ENCODE measurements around the gene POP4.

The POP4 gene

DNA sequence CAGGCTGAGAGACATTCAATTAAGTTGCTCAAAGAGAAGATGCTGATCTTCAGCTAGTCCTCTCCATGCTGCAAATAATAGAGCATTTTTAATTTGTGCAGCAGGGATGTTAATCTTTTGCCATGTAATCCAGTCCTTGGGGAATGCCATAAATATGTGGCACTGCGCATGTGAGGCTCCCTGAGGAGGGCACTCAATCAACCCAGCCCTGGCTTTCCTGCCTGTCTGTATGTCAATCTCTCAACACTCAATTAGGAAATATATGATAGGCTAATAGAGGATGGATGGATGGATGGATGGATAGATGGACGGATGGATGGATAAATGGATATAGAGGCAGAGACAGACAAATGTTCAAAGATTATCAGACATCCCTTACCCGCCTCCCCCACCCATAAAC lies 31.6 kb upstream of the POP4 start:
- no peak overlapping the region for H3K27ac ChIP-seq (ENCODE audit: low read length)
- no peaks in the 10 kb centered on the region for H4K20me1 ChIP-seq (ENCODE audit: insufficient read depth, low read length)
- no peaks in the 10 kb centered on the region for H3F3A ChIP-seq (ENCODE audit: insufficient read depth, low read length)
- no peak overlapping the region for H3K9ac ChIP-seq (ENCODE audit: low read length)
- H3K4me2 ChIP-seq (ENCODE audit: low read depth, low read length): no peak overlapping the region
- H3K9me3 ChIP-seq (replicated peaks; ENCODE audit: insufficient read depth, low read length): no peaks in the 10 kb centered on the region
- no peaks in the 10 kb centered on the region for H3K36me3 ChIP-seq (replicated peaks; ENCODE audit: insufficient read depth, low read length)
- H3K4me1 ChIP-seq (ENCODE audit: low read length): no peaks in the 10 kb centered on the region
- H3K9me2 ChIP-seq (replicated peaks; ENCODE audit: insufficient read depth, low read length): no peaks in the 10 kb centered on the region
- no peaks in the 10 kb centered on the region for H3K79me2 ChIP-seq (ENCODE audit: low read length)
- TF ChIP-seq EZH2 (optimal IDR thresholded peaks at IDR 0.05; ENCODE audit: low read depth, low read length) (no peak), EZH2phosphoT487 (IDR thresholded peaks at IDR 0.05; ENCODE audit: low read length) (no peak)
- TF ChIP-seq, protein P1, sequence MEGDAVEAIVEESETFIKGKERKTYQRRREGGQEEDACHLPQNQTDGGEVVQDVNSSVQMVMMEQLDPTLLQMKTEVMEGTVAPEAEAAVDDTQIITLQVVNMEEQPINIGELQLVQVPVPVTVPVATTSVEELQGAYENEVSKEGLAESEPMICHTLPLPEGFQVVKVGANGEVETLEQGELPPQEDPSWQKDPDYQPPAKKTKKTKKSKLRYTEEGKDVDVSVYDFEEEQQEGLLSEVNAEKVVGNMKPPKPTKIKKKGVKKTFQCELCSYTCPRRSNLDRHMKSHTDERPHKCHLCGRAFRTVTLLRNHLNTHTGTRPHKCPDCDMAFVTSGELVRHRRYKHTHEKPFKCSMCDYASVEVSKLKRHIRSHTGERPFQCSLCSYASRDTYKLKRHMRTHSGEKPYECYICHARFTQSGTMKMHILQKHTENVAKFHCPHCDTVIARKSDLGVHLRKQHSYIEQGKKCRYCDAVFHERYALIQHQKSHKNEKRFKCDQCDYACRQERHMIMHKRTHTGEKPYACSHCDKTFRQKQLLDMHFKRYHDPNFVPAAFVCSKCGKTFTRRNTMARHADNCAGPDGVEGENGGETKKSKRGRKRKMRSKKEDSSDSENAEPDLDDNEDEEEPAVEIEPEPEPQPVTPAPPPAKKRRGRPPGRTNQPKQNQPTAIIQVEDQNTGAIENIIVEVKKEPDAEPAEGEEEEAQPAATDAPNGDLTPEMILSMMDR (IDR thresholded peaks at IDR 0.05; ENCODE audit: low read length): no peak
- DNase-seq: no peak
- H3K27me3 ChIP-seq (replicated peaks; ENCODE audit: insufficient read depth, low read length): peaks cover 83% of the 10 kb centered on the region
- no peak overlapping the region for H3K4me3 ChIP-seq (ENCODE audit: low read length)
- H2AFZ ChIP-seq (ENCODE audit: low read length): no peak overlapping the region

DNA sequence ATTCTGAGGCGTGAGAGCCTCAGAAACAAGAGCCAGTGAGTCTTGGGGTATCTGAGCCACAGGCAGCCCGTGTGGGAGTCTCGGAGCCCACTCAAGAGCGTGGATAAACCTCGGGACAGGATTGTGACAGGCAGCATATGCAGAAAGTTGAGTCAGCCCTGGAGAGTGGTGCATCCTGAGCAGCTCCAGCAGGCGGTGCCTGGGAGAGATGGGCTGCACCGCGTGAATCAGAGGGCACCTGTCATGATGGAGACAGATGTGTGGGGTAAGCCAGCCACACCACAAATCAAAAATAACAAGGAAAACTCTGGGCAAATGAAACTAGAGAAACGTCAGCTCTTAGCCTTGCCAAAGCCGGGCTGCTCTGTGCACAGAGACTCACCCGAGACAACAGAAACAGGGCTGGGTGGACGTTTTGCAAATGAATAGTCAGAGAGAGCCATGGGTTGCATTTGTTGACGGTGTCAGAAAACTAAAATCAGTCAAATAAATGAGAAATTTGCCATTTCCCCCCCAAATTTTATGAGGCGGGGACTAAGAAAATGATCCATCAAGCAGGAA lies 30.0 kb upstream of the POP4 start:
- H3K27me3 ChIP-seq (replicated peaks; ENCODE audit: insufficient read depth, low read length): peaks cover 80% of the 10 kb centered on the region
- H3K9me3 ChIP-seq (replicated peaks; ENCODE audit: insufficient read depth, low read length): no peaks in the 10 kb centered on the region
- no peaks in the 10 kb centered on the region for H3K36me3 ChIP-seq (replicated peaks; ENCODE audit: insufficient read depth, low read length)
- no peaks in the 10 kb centered on the region for H3K9me2 ChIP-seq (replicated peaks; ENCODE audit: insufficient read depth, low read length)
- H2AFZ ChIP-seq (ENCODE audit: low read length): no peak overlapping the region
- no peak overlapping the region for H3K9ac ChIP-seq (ENCODE audit: low read length)
- H3K4me2 ChIP-seq (ENCODE audit: low read depth, low read length): peak overlapping the region; percentile 8; the same call in 1 of the 2 replicates
- H3K27ac ChIP-seq (ENCODE audit: low read length): no peak overlapping the region
- H3K79me2 ChIP-seq (ENCODE audit: low read length): no peaks in the 10 kb centered on the region
- no peaks in the 10 kb centered on the region for H4K20me1 ChIP-seq (ENCODE audit: insufficient read depth, low read length)
- no peak for DNase-seq
- no peaks in the 10 kb centered on the region for H3K4me1 ChIP-seq (ENCODE audit: low read length)
- no peaks in the 10 kb centered on the region for H3F3A ChIP-seq (ENCODE audit: insufficient read depth, low read length)
- H3K4me3 ChIP-seq (ENCODE audit: low read length): no peak overlapping the region
- TF ChIP-seq EZH2 (optimal IDR thresholded peaks at IDR 0.05; ENCODE audit: low read depth, low read length) (no peak), EZH2phosphoT487 (IDR thresholded peaks at IDR 0.05; ENCODE audit: low read length) (no peak)
- TF ChIP-seq, protein P1 (IDR thresholded peaks at IDR 0.05; ENCODE audit: low read length): no peak

DNA sequence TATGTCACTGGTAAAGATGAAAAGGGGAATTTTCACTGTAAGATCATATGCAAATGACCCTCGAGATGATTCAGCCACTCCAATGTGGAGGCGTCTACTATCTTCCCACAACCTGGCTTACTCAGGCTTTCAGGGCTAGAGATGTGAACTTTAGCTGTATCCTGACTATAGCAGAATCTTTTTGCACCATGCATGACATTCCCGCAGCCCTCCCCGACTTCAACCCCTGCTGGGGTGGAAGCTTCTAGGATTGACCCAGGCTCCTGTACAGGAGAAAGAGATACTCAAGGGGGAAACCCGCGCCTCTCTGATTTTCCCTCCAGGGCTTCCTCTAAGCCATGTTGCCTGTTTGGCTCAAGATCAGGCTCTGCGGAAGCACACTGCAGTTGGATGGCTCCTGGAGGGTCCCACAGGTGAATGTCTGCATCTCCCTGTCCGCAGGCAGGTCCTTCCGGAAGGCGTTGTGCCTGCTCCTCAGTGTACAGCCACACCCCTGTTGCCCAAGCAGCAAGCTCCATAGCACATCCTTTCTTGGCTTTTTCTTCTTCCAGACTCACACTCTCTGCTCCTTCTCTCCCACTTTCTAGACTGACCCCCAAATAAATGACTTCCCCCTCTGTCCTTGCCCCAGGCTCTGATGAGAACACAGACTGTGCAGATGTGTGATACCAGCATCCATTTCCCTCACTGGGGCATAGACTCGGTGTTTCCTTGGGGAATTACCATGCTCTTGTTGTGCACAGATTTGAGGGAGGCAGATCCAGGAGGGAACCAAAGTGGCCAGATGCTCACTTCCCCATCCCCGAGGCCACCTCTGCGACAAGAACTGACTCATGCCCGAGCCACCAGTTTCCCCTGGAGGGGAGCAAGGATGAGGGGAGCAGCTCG lies 29.1 kb upstream of the POP4 start:
- Histone ChIP-seq H3K79me2 (ENCODE audit: low read length) (no peaks in the 10 kb centered on the region), H3K9ac (ENCODE audit: low read length) (no peak overlapping the region), H3K9me3 (replicated peaks; ENCODE audit: insufficient read depth, low read length) (no peaks in the 10 kb centered on the region), H2AFZ (ENCODE audit: low read length) (no peak overlapping the region), H3K27ac (ENCODE audit: low read length) (no peak overlapping the region), H3K4me3 (ENCODE audit: low read length) (no peak overlapping the region), H3F3A (ENCODE audit: insufficient read depth, low read length) (no peaks in the 10 kb centered on the region), H3K4me2 (ENCODE audit: low read depth, low read length) (peak overlapping the region; percentile 8; the same call in 1 of the 2 replicates), H3K36me3 (replicated peaks; ENCODE audit: insufficient read depth, low read length) (no peaks in the 10 kb centered on the region), H3K4me1 (ENCODE audit: low read length) (no peaks in the 10 kb centered on the region), H4K20me1 (ENCODE audit: insufficient read depth, low read length) (no peaks in the 10 kb centered on the region), H3K9me2 (replicated peaks; ENCODE audit: insufficient read depth, low read length) (no peaks in the 10 kb centered on the region), H3K27me3 (replicated peaks; ENCODE audit: insufficient read depth, low read length) (peaks cover 73% of the 10 kb centered on the region)
- DNase-seq: no peak
- TF ChIP-seq, protein P1 (IDR thresholded peaks at IDR 0.05; ENCODE audit: low read length): no peak
- TF ChIP-seq EZH2phosphoT487 (IDR thresholded peaks at IDR 0.05; ENCODE audit: low read length) (no peak), EZH2 (optimal IDR thresholded peaks at IDR 0.05; ENCODE audit: low read depth, low read length) (no peak)

All from MM.1S (cell line).